ENCODE results near the gene EVA1C.
"Not testable (repeated sequence)": the region's sequence is repeated elsewhere in the genome, so short reads cannot be mapped to it uniquely, and the experiment has no call there.

The EVA1C gene

DNA sequence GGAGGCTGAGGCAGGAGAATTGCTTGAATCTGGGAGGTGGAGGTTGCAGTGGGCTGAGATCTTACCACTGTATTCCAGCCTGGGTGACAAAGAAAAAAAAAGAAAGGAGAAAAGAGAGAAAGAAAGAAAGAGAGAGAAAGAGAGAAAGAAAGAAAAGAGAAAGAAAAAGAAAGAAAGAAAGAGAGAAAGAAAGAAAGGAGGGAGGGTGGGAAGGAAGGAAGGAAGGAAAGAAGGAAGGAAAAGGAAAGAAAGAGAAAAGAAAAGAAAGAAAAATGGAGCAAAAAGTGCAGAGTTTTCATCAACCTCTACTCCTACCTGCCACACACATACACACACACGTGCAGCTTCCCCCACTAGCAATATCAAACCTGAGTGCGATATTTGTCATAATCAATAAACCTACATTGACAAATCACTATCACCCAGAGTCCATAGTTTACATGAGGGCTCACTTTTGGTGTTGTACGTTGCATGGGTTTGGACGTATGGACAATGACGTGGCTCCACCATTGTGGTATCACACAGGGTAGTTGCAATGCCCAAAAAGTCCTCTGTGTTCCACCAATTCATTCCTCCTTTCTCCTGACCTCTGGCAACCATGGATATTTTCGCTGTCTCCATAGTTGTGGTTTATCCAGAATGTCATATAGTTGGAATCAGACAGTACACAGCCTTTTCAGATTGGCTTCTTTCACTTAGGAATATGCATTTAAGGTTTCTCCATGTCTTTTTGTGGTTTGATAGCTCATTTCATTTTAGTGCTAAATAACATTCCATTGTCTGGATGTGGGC is 36.5 kb downstream of the EVA1C start:
- Histone ChIP-seq H3K36me3 (ENCODE audit: insufficient read depth, low read length) (no peaks in the 10 kb centered on the region), H3K27me3 (ENCODE audit: insufficient read depth, low read length) (no peaks in the 10 kb centered on the region), H3K9me3 (ENCODE audit: low read length) (no peaks in the 10 kb centered on the region), H3K4me1 (ENCODE audit: insufficient read depth, low read length) (no peaks in the 10 kb centered on the region), H2AFZ (ENCODE audit: low read depth, low read length) (no peak overlapping the region), H3K4me3 (ENCODE audit: low read length) (no peak overlapping the region)

DNA sequence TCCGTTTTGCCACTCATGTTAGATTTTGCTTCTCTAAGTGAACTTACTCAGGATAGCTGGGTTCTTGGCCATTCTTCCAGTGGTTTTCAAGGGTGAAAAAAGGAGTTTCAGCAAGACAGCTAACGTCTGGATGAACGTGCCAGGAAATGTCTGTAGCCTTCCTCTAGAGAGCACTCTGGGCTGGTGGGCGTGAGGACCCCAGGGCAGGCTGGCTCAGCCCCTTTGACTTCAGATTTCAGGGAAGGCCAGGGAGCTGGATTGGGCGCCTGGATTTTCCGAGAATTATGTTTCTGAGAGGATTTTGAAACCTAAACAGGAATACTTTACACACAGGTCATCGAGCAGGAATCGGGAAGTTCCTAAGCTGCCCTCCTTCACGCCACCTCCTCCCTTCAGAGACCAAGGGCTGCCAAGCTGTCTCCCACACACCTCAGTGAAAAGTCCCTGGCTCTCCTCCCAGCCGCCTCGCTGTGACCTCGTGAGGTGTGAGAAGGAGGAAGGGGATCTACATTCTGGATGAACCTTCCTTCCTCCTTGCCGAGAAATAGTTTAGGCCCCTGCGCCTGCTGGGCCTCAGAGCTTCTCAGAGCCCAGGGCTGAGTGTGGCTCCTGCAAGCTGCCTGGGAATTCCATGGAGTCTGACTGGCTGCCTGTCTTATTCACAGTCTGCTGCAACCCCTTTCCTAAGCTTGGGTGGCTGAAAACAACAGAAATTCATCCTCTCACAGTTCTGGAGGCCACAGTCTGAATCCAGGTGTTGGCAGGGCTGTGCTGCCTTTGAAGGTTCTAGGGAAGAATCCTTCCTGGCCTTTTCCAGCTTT is 38.6 kb downstream of the EVA1C start:
- not testable (repeated sequence) for H3K4me1 ChIP-seq (ENCODE audit: insufficient read depth, low read length); H3K36me3 ChIP-seq (ENCODE audit: insufficient read depth, low read length); H2AFZ ChIP-seq (ENCODE audit: low read depth, low read length); H3K4me3 ChIP-seq (ENCODE audit: low read length); H3K9me3 ChIP-seq (ENCODE audit: low read length); H3K27me3 ChIP-seq (ENCODE audit: insufficient read depth, low read length)

DNA sequence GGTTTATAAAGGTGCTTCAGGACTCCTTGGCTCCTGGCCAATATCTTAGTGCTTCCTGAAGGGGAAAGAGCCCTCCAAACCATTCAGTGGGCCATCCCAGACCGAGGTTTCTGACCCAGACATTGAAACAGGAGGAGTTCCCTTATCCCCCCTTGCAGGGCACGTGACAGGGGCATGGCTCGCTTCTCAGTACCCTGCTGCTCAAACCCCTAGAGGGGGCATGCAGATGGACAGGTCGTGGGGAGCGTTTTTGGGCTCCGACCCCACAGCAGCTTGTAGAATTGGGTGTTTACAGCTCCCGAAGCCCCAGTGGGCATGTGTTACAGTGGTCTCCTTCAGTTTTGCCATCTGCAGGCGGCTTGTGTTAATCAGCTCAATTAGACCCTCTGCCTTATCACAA is 39.7 kb downstream of the EVA1C start:
- not testable (repeated sequence) for H3K9me3 ChIP-seq (ENCODE audit: low read length); H3K4me1 ChIP-seq (ENCODE audit: insufficient read depth, low read length); H3K36me3 ChIP-seq (ENCODE audit: insufficient read depth, low read length); H2AFZ ChIP-seq (ENCODE audit: low read depth, low read length); H3K27me3 ChIP-seq (ENCODE audit: insufficient read depth, low read length); H3K4me3 ChIP-seq (ENCODE audit: low read length)

DNA sequence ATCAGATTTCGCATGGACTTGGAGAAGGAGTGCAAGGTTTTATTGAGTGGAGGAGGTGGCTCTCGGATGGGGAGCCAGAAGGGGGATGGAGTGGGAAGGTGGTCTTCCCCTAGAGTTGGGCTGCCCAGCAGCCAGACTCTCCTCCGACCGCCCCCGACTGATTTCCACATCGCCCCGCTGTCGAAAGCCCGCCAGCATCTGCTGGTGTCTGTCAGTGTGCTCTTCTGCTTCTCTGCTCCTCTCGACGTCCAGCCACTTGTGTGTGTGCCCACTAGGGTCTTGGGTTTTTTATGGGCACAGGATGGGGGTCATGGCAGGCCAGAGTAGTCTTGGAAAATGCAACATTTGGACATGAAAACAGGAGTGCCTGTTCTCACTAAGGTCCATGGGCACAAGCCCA is 40.1 kb downstream of the EVA1C start:
- no peaks in the 10 kb centered on the region for H3K4me1 ChIP-seq (ENCODE audit: insufficient read depth, low read length)
- peaks cover 3% of the 10 kb centered on the region for H3K27me3 ChIP-seq (ENCODE audit: insufficient read depth, low read length)
- H3K4me3 ChIP-seq (ENCODE audit: low read length), result no peak overlapping the region
- no peak overlapping the region for H2AFZ ChIP-seq (ENCODE audit: low read depth, low read length)
- H3K36me3 ChIP-seq (ENCODE audit: insufficient read depth, low read length), result no peaks in the 10 kb centered on the region
- no peaks in the 10 kb centered on the region for H3K9me3 ChIP-seq (ENCODE audit: low read length)

DNA sequence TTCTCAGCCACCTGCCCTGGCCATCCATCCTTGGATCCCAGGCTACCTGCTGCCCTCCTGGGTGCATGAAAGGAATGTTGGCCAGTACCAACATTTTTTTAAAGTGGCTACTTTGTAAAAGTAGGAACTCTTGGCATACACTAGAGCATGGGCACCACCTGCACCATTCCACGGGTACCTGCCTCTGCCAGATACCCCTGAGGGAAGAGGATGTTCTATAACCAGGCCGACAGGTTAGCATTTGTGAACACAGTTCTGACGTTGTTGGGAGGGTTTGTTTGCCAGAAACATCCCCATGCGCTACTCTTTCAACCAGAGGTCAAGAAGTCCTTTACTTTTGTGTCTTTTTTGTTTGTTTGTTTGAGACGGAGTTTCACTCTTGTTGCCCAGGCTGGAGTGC is 43.0 kb downstream of the EVA1C start:
- H3K36me3 ChIP-seq (ENCODE audit: insufficient read depth, low read length), result no peaks in the 10 kb centered on the region
- no peak overlapping the region for H3K4me3 ChIP-seq (ENCODE audit: low read length)
- H2AFZ ChIP-seq (ENCODE audit: low read depth, low read length), result no peak overlapping the region
- no peaks in the 10 kb centered on the region for H3K9me3 ChIP-seq (ENCODE audit: low read length)
- H3K27me3 ChIP-seq (ENCODE audit: insufficient read depth, low read length), result peaks cover 3% of the 10 kb centered on the region
- H3K4me1 ChIP-seq (ENCODE audit: insufficient read depth, low read length), result no peaks in the 10 kb centered on the region

DNA sequence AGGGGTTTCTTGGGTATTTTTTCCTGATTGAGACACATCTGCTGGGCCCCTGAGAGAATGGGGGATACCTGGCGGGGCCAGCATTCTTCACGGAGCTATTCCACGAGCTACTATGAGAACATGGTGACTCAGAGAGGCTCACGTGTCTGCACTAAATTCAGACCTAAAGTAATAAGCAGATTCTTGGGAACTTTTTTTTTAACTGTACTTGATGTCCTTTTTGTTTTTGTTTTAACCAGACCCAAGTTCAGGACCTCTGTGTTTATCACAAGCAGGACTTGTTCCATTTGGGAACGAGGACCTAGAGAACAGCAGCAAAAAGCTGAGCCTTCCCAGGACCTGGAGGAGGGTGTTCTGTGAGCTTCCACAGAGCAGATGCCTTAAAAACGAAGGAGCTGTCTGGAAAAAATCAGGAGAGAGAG is 44.0 kb downstream of the EVA1C start:
- no peak overlapping the region for H3K4me3 ChIP-seq (ENCODE audit: low read length)
- H3K4me1 ChIP-seq (ENCODE audit: insufficient read depth, low read length), result no peaks in the 10 kb centered on the region
- H3K9me3 ChIP-seq (ENCODE audit: low read length), result no peaks in the 10 kb centered on the region
- H3K36me3 ChIP-seq (ENCODE audit: insufficient read depth, low read length), result no peaks in the 10 kb centered on the region
- H2AFZ ChIP-seq (ENCODE audit: low read depth, low read length), result no peak overlapping the region
- peaks cover 3% of the 10 kb centered on the region for H3K27me3 ChIP-seq (ENCODE audit: insufficient read depth, low read length)

DNA sequence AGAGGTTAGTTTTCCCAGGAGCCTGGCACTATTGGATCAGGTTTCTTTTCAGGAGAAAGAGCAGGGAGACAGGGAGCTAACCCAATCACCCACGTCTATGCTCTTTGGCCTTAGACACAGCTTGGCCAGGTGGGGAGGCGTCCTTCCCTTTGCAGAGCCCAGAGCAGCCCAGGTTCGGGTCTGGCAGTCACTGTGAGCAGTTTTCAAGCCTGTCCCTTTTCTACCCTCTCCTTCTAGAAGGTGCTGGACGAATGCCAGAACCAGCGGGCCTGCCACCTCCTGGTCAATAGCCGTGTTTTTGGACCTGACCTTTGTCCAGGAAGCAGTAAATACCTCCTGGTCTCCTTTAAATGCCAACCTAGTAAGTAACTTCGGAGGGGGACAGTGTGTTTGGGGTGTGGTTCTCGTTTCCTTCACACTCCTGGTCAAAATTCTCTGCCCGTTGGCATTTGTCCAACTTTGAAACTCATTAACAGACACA is 44.9 kb downstream of the EVA1C start:
- H3K4me1 ChIP-seq (ENCODE audit: insufficient read depth, low read length), result no peaks in the 10 kb centered on the region
- no peaks in the 10 kb centered on the region for H3K36me3 ChIP-seq (ENCODE audit: insufficient read depth, low read length)
- peaks cover 3% of the 10 kb centered on the region for H3K27me3 ChIP-seq (ENCODE audit: insufficient read depth, low read length)
- no peak overlapping the region for H2AFZ ChIP-seq (ENCODE audit: low read depth, low read length)
- H3K4me3 ChIP-seq (ENCODE audit: low read length), result no peak overlapping the region
- H3K9me3 ChIP-seq (ENCODE audit: low read length), result no peaks in the 10 kb centered on the region

DNA sequence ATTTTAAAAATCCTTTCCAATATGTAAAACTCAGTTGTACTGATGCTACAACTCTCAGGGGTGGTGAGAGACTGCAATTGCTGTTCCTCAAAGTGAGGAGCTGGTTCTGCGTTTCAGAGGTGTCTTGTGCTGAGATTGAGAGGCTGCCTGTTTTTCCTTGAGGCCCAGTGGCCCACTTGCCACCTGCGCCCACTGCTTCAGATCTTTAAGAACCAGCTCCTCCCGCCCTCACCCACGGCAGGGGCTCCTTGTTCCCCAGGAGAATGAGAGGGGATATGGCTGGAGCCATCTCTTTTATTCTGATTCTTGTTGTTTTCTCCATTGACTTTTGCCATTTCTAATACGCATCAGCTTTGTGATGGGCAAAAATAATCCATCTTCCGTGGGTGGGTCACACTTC is 45.5 kb downstream of the EVA1C start:
- Histone ChIP-seq H3K9me3 (ENCODE audit: low read length) (no peaks in the 10 kb centered on the region), H3K27me3 (ENCODE audit: insufficient read depth, low read length) (peaks cover 3% of the 10 kb centered on the region), H3K36me3 (ENCODE audit: insufficient read depth, low read length) (no peaks in the 10 kb centered on the region), H2AFZ (ENCODE audit: low read depth, low read length) (no peak overlapping the region), H3K4me3 (ENCODE audit: low read length) (no peak overlapping the region), H3K4me1 (ENCODE audit: insufficient read depth, low read length) (no peaks in the 10 kb centered on the region)

DNA sequence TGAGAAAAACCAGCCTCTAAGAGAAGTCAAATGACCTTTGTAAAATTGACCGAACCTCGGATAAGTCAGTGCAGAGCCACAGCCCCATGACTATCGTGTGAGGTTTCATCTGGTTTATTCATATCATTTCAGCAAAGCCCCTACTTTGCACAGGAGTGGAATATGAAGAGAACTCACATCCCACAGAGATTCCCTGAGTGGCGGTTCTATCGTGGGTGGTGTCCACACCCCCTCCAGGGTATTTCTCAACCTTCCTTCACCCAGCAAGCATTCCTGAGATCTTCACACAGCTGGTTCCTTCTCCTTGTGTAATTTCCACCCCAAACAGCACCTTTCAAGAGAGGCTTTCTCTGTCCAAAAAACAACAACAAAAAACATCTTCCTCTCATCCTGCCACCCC is 47.5 kb downstream of the EVA1C start:
- Histone ChIP-seq H3K4me3 (ENCODE audit: low read length) (no peak overlapping the region), H3K9me3 (ENCODE audit: low read length) (no peaks in the 10 kb centered on the region), H3K4me1 (ENCODE audit: insufficient read depth, low read length) (no peaks in the 10 kb centered on the region), H3K36me3 (ENCODE audit: insufficient read depth, low read length) (no peaks in the 10 kb centered on the region), H2AFZ (ENCODE audit: low read depth, low read length) (no peak overlapping the region), H3K27me3 (ENCODE audit: insufficient read depth, low read length) (peaks cover 3% of the 10 kb centered on the region)

DNA sequence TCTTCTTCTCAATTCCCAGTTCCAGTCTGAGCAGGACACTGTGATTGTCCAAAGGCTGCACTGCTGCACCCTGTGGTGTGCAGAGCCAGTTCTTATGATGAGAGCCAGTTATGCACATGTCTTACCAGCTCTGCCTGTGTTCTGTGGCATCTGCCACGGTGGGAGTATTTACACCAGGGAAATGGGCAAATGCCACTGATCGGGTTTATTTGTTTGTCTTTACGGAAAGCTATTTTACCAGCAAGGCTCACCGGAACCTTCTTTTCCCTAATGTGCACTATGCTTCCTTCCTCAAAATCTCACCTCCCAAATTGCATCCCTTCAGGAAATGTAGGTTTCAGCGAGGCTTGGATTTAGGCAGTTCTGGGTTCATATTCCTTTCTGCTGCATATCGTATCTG is 49.0 kb downstream of the EVA1C start:
- Histone ChIP-seq H3K27me3 (ENCODE audit: insufficient read depth, low read length) (no peaks in the 10 kb centered on the region), H3K36me3 (ENCODE audit: insufficient read depth, low read length) (no peaks in the 10 kb centered on the region), H2AFZ (ENCODE audit: low read depth, low read length) (no peak overlapping the region), H3K4me3 (ENCODE audit: low read length) (no peak overlapping the region), H3K4me1 (ENCODE audit: insufficient read depth, low read length) (no peaks in the 10 kb centered on the region), H3K9me3 (ENCODE audit: low read length) (no peaks in the 10 kb centered on the region)

DNA sequence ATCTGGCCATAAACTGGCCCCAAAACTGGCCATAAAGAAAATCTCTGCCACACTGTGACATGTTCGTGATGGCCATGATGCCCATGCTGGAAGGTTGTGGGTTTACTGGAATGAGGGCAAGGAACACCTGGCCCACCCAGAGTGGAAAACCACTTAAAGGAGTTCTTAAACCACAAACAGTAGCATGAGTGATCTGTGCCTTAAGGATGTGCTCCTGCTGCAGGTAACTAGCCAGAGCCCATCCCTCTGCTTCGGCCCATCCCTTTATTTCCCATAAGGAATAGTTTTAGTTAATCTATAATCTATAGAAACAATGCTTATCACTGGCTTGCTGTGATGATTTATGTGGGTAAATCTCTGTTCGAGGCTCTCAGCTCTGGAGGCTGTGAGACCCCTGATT is 50.1 kb downstream of the EVA1C start:
- H3K36me3 ChIP-seq (ENCODE audit: insufficient read depth, low read length); H3K27me3 ChIP-seq (ENCODE audit: insufficient read depth, low read length): not testable (repeated sequence)

DNA sequence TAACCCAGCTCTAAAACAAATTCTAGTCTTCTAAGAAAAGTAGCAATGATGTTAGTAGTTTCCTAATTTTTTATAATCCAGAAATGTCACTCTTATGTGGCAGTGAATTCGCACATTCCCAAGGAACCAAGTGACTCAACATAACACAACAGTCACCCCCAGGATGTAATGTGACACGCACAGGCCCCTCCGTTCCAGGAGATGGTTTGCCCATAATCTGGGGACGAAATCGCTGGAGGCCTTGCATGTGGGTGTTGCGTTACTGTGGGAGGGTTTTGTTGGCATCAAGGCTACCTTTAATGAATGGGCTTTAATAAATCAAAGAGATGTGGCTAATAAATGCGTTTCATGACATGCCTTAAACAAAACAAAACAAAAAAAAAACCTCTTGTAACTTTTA is 50.9 kb downstream of the EVA1C start:
- Histone ChIP-seq H2AFZ (ENCODE audit: low read depth, low read length) (no peak overlapping the region), H3K4me1 (ENCODE audit: insufficient read depth, low read length) (no peaks in the 10 kb centered on the region), H3K9me3 (ENCODE audit: low read length) (no peaks in the 10 kb centered on the region), H3K27me3 (ENCODE audit: insufficient read depth, low read length) (no peaks in the 10 kb centered on the region), H3K4me3 (ENCODE audit: low read length) (no peak overlapping the region), H3K36me3 (ENCODE audit: insufficient read depth, low read length) (no peaks in the 10 kb centered on the region)

More for the DNA sequence above, 50.1 kb downstream of the EVA1C start:
- H3K4me1 ChIP-seq (ENCODE audit: insufficient read depth, low read length); H2AFZ ChIP-seq (ENCODE audit: low read depth, low read length); H3K9me3 ChIP-seq (ENCODE audit: low read length); H3K4me3 ChIP-seq (ENCODE audit: low read length): not testable (repeated sequence)

DNA sequence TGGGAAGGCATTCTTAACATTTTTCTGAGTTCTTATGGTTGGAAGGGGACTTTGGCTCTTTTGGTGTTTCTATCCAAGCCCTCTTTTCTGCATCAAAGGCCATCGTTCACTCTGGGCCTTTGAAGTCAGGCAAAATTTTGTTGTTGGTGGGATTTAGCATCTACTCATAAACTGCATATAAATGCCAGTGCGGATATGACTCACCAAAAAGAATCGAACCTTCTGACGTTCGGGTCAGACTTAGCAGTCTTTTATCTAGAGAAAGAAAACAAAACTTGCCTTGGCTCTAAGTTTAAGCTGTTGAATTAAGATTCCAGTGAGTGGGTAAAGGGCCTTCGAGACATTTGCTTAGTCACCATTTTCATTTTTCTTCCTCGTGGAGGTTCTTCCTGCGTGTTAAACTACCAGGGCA is 51.4 kb downstream of the EVA1C start:
- Histone ChIP-seq H3K9me3 (ENCODE audit: low read length) (no peaks in the 10 kb centered on the region), H2AFZ (ENCODE audit: low read depth, low read length) (no peak overlapping the region), H3K4me1 (ENCODE audit: insufficient read depth, low read length) (no peaks in the 10 kb centered on the region), H3K4me3 (ENCODE audit: low read length) (no peak overlapping the region), H3K27me3 (ENCODE audit: insufficient read depth, low read length) (no peaks in the 10 kb centered on the region), H3K36me3 (ENCODE audit: insufficient read depth, low read length) (no peaks in the 10 kb centered on the region)

All from neuron (in vitro differentiated cells).